AG04449 (cell line): ENCODE measurements around the gene PIWIL1.

ENCODE experiments used
- CTCF ChIA-PET: fragments of 350-600 bp; formaldehyde crosslinking; extraction: SDS; loops from one replicate; lab custom pipeline; 2021; ENCODE audit warnings: antibody characterized with exemption; lab: Yijun Ruan, JAX
- POLR2A ChIA-PET: fragments of 400-600, 350-600 bp; formaldehyde crosslinking; extraction: SDS; loops from one replicate; lab custom pipeline; 2020; ENCODE audit warnings: antibody characterized with exemption, inconsistent platforms; lab: Yijun Ruan, JAX
- DNase-seq: peaks from one replicate; pipeline ENCODE4 v3.0.0-alpha.2; 2010; ENCODE audit warnings: low read depth, low spot score
- H3K4me3 ChIP-seq: 2 replicates; pipeline ENCODE4 v1.5.1; 2011; ENCODE audit warnings: low read depth, mild to moderate bottlenecking, control low read depth, low read length
- CTCF ChIP-seq: IDR thresholded peaks from one replicate; pipeline ENCODE4 v1.5.1; 2011; ENCODE audit warnings: mild to moderate bottlenecking, moderate library complexity, low read length, control low read depth, inconsistent platforms; ENCODE audit not compliant: insufficient read depth; ENCODE audit errors: missing control alignments

The PIWIL1 gene

DNA sequence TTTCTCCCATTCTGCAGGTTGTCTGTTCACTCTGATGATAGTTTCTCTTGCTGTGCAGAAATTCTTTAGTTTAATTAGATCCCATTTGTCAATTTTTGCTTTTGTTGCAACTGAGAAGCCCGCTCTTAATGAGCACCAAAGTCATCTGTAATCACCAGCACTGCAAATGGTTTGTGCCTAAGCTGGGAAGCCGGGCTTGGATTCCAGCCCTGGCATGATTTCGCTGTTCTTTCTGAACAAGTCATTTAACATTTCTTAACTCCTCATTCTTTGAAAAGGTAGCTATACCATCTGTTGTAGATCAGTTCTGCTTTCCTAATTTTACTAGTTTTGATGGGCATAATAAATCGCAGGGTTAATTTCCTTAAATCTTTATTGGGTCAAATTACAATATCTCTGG, 32.1 kb downstream of the PIWIL1 start:
- TF ChIP-seq CTCF = no peak
- no peak for DNase-seq
- ChIA-PET CTCF (no interaction called here), POLR2A (no interaction called here)
- H3K4me3 ChIP-seq = no peak overlapping the region

GRCh38 chr12:130371296-130371695, 33.6 kb downstream of the PIWIL1 start:
- TF ChIP-seq CTCF = no peak
- ChIA-PET CTCF (no interaction called here), POLR2A (no interaction called here)
- no peak overlapping the region for H3K4me3 ChIP-seq
- no peak for DNase-seq

DNA sequence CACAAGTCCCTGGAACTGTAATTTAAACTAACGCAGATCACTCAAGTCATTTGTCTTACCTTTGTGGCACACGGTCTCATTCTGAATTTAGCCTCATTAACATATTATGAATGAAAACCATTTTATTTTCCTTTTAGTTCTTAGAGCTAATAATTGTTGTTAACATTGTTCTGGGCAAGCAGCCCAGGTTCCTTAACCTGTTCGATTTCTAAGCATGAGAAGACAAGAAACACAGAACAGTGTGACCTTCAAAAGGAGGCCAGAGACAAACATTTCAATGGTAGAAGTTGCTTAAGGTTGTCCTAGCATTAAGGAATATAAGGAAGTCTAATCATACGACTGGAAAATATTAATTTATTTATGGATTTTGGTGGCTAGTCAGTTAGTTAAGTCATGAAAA, 35.2 kb downstream of the PIWIL1 start:
- ChIA-PET POLR2A (no interaction called here), CTCF (no interaction called here)
- no peak for TF ChIP-seq CTCF
- DNase-seq = no peak
- H3K4me3 ChIP-seq = no peak overlapping the region

- no peak for DNase-seq
- CTCF ChIA-PET = no interaction called here
- H3K4me3 ChIP-seq = no peak overlapping the region
- POLR2A ChIA-PET = no interaction called here
- no peak for TF ChIP-seq CTCF
These were observed 36.4 kb downstream of the PIWIL1 start for GRCh38 chr12:130374083-130374482.

DNA sequence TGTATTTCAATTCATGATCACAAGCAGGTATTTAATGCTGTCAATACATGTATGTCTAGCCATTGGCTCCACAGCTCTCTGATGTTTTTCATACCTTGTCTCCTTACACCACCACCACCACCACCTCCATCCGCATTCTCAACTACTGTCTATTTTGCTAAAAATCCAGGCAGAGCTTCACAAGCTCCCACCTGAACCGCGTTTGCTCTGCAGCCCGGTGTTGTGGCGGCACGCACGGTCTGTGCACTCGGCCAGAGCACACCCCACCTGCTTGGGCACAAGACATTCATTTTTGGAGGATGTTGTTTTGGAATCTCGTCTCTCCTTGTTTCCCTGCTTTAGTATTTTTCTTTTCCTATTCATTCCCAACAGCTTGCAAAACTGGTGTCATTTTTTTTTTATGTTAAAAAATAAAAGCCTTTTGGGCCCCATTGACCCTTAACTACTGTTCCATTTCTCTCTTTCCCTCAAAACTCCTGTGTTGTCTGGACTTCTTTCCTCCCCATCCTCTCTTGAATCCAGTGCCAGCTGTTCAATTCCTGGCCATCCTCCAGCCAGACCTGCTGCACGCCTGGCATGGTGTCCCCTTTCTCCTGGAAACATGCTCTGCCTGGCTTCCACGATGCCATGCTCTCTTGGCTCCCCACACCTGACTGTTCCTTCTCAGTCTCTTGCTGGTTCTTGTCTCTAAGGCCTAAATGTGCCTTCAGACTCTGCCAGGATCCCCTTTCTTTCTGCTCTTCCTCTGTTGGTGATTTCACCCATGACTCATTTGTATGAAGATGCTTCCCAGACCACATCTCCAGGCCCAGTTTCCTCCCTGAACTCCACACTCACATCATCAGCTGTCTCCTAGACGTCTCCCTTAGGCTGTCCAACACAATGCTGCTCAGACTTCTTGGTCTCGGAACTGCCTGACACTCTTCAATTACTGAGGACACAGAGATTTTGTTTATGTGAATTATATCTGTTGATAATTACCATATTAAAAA, 37.9 kb downstream of the PIWIL1 start:
- H3K4me3 ChIP-seq = no peak overlapping the region
- no peak for DNase-seq
- TF ChIP-seq CTCF = no peak
- ChIA-PET POLR2A (no interaction called here), CTCF (no interaction called here)

GRCh38 chr12:130382818-130383217, 45.1 kb downstream of the PIWIL1 start:
- no peak for TF ChIP-seq CTCF
- no peak for DNase-seq
- no peak overlapping the region for H3K4me3 ChIP-seq
- POLR2A ChIA-PET = no interaction called here
- CTCF ChIA-PET = no interaction called here
